ENCODE measurements around the gene KCNC4. TPM values are rescaled to one million over a fixed set of nuclear protein-coding genes. Genes with fewer than 3 reads are reported as not detected.

KCNC4 gene
- total and polyA plus RNA-seq, 2 of the 4 experiments (the other 2 are of a cell fraction), result 0.18 to 2.3 TPM

DNA sequence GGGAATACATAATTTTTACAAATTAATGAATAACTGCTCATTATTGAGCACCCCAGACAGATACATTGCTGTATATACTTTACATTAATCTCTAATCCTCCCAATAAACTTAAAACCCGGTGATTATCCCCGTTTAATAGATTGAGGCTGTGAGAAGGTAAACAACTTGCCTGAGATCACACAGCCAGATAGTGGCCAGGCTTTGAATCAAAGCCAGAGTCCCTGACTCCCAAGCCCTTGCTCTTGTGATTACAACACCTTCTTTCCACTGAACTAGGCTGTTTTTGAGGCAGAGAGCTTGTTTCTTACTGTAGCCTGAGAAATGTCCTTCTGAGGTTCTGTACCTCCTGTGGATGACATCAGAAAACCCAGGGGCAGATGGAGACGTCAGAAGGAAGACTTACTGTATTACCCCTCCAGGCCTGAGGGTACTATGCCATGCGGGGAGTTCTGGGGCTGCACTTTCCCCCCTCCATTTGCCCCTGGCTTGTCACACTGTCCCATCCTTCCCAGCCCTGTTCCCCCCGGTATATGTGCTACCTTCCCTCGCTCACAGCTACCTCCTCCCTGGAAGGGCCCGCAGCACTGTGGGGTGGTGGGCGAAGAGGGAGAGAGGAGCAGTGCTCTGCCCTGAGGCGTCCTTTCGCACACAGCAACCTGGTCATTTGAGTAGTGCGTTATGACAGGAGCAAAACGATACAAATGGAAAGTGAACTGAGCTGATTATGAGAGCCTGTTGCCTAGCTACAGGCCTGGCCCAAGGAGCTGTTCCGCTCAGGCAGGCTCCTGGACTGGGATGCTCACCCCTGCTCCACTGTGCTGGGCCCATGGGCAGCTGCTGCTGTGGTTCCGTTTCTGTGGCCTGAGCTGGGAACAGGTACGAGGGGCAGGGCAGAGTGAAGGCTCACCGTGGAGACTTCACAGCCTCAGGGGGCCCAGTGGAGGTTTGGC is 4.6 kb downstream of the KCNC4 start (continued):
- TF ChIP-seq MAZ (IDR thresholded peaks at IDR 0.05; ENCODE audit: borderline replicate concordance, low read depth, low read length), result no peak
- TF ChIP-seq CEBPB (IDR thresholded peaks at IDR 0.05; ENCODE audit: low read depth, low read length), result no peak

GRCh38 chr1:110215621-110216515 is 5.8 kb downstream of the KCNC4 start:
- H3K14ac ChIP-seq (replicated peaks; ENCODE audit: low read depth, low read length), result no peak overlapping the region
- no peak overlapping the region for H3K56ac ChIP-seq (ENCODE audit: extremely low read depth, insufficient read depth, low read length)
- H3K4me3 ChIP-seq (ENCODE audit: insufficient read depth, low read depth, low read length), result no peak overlapping the region
- no peak overlapping the region for H4K91ac ChIP-seq (ENCODE audit: insufficient read depth, low read depth, low read length)
- peaks cover 3% of the 10 kb centered on the region; the same call in 1 of the 2 replicates for H4K20me1 ChIP-seq (ENCODE audit: insufficient read depth, low read length)
- peaks cover 57% of the 10 kb centered on the region for H3K27me3 ChIP-seq (ENCODE audit: control insufficient read depth, insufficient read depth, low read length)
- 89% methylated on average over 3 of the region's 7 CpGs; no CpG with 5 or more reads in 1 of the 2 experiments for WGBS, 2 experiments (ENCODE audit: extremely low coverage in 2 of 2, insufficient read length in 1 of 2)
- H2BK20ac ChIP-seq (ENCODE audit: low read depth, low read length), result no peak overlapping the region
- in situ Hi-C loops (cut with MboI; ENCODE audit: low sequenced_read_pairs) (no loop called here), intact Hi-C loops (cut with micrococcal nuclease) (no loop called here), dilution Hi-C loops (cut with HindIII; ENCODE audit: low sequenced_read_pairs, unreplicated experiment) (no loop called here)
- no peak overlapping the region for H3K18ac ChIP-seq (ENCODE audit: low read depth, low read length)
- H3K79me1 ChIP-seq (ENCODE audit: low read depth in 1 of 2, low read length in 2 of 2), result no peaks in the 10 kb centered on the region
- CTCF ChIA-PET, result interaction anchor here (0.9 kb wide), 1 partner anchor 8 kb away, joined by 3 read pairs; no protein-coding TSS in a partner anchor
- H3K9me1 ChIP-seq (ENCODE audit: insufficient read depth, low read length), result no peaks in the 10 kb centered on the region
- no TSS peak for BruUV-seq (replicated peaks)
- no peak overlapping the region for H2AK9ac ChIP-seq (replicated peaks; ENCODE audit: low read depth, low read length, poor library complexity)
- POLR2A ChIA-PET (ENCODE audit: unreplicated experiment), result no interaction called here
- no peak for TF ChIP-seq RCOR1 (IDR thresholded peaks at IDR 0.05; ENCODE audit: insufficient replicate concordance, low read length)
- TF ChIP-seq CTCF (conservative IDR thresholded peaks at IDR 0.05; ENCODE audit: low read depth, low read length), result no peak
- TF ChIP-seq, protein P1, sequence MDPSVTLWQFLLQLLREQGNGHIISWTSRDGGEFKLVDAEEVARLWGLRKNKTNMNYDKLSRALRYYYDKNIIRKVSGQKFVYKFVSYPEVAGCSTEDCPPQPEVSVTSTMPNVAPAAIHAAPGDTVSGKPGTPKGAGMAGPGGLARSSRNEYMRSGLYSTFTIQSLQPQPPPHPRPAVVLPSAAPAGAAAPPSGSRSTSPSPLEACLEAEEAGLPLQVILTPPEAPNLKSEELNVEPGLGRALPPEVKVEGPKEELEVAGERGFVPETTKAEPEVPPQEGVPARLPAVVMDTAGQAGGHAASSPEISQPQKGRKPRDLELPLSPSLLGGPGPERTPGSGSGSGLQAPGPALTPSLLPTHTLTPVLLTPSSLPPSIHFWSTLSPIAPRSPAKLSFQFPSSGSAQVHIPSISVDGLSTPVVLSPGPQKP (IDR thresholded peaks at IDR 0.05; ENCODE audit: borderline replicate concordance, low read depth, low read length), result no peak
- H3K4me1 ChIP-seq (ENCODE audit: control insufficient read depth, insufficient read depth, low read length), result no peaks in the 10 kb centered on the region
- no peak overlapping the region for H3K4me2 ChIP-seq (ENCODE audit: low read depth, low read length)
- no peak overlapping the region for H3K27ac ChIP-seq (ENCODE audit: insufficient read depth, low read length)
- no peak overlapping the region for H3K4ac ChIP-seq (ENCODE audit: low read depth, low read length)
- no peak overlapping the region for H2BK15ac ChIP-seq (ENCODE audit: low read depth, low read length)
- no peaks in the 10 kb centered on the region for H3K9me3 ChIP-seq (ENCODE audit: control insufficient read depth, insufficient read depth, low read length)
- ATAC-seq (ENCODE audit: low read depth) (no peak), DNase-seq (no peak)
- H4K8ac ChIP-seq (ENCODE audit: low read depth in 2 of 2, low read length in 2 of 2), result no peak overlapping the region
- no peak overlapping the region for H4K5ac ChIP-seq (ENCODE audit: low read depth, low read length)
- no peak overlapping the region for H2AK5ac ChIP-seq (ENCODE audit: low read depth, low read length)
- no peaks in the 10 kb centered on the region for H3K36me3 ChIP-seq (ENCODE audit: control insufficient read depth, insufficient read depth, low read length)
- H3K23ac ChIP-seq (ENCODE audit: low read depth, low read length), result no peak overlapping the region
- no peak overlapping the region for H2BK5ac ChIP-seq (ENCODE audit: low read depth, low read length, poor library complexity, severe bottlenecking)
- H2BK120ac ChIP-seq (ENCODE audit: low read depth, low read length), result no peak overlapping the region
- H3K9ac ChIP-seq (ENCODE audit: low read depth, low read length), result no peak overlapping the region
- no peak overlapping the region for H2AFZ ChIP-seq (replicated peaks; ENCODE audit: low read length, poor library complexity)
